ENCODE measurements around the gene MMP14.

DNA sequence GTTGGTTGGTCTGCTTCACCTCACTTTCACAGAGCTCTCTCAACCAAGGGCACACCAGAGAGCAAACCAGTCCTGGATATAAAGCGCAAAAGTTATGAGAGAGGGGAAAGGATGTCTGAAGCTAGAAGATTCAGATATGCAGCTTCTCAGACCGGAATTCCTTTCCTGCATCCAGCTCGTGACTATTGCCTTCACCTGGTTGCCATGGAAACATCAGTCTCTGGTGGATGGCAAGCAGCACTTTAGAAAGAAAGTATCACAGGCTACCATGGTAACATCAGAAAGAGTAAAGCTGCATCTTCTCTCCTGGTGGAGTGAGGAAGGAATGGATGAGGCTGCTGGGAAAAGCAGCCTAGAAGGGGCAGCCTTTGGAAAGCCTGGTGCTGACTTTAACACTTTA lies 60.4 kb downstream of the MMP14 start:
- TF ChIP-seq POLR2A (IDR thresholded peaks at IDR 0.05): no peak
- TF ChIP-seq, protein P1, sequence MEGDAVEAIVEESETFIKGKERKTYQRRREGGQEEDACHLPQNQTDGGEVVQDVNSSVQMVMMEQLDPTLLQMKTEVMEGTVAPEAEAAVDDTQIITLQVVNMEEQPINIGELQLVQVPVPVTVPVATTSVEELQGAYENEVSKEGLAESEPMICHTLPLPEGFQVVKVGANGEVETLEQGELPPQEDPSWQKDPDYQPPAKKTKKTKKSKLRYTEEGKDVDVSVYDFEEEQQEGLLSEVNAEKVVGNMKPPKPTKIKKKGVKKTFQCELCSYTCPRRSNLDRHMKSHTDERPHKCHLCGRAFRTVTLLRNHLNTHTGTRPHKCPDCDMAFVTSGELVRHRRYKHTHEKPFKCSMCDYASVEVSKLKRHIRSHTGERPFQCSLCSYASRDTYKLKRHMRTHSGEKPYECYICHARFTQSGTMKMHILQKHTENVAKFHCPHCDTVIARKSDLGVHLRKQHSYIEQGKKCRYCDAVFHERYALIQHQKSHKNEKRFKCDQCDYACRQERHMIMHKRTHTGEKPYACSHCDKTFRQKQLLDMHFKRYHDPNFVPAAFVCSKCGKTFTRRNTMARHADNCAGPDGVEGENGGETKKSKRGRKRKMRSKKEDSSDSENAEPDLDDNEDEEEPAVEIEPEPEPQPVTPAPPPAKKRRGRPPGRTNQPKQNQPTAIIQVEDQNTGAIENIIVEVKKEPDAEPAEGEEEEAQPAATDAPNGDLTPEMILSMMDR (IDR thresholded peaks at IDR 0.05): no peak
- no peak for TF ChIP-seq POLR2AphosphoS5 (IDR thresholded peaks at IDR 0.05)

Measured in sigmoid colon (tissue), 4 donors.